ENCODE measurements around the gene MBD3L4.
"Not testable (repeated sequence)": the region's sequence is repeated elsewhere in the genome, so short reads cannot be mapped to it uniquely, and the experiment has no call there.

The MBD3L4 gene

DNA sequence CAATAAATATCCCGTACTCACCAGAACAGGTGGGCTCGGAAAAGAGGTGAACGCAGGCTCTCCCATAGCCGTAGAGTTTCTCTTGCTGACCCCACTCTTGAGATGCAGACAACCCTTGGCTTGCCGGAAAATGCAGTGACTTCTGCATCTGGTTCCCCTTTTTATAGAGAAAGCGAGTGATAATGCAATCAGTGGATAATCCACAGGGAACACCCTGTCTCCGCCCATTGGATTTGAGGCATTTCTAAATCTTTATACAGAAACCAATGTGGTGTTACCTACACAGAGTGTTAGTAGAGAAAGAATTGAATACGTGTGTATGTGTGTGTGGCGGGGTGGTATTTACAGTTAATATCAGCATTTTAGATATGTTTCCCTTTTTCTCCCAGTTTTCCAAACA is at the start of gene MBD3L4:
MBD3L4 (minus strand) TSS at position 101 of the 400 bp plus-strand sequence; CDS start at position 66, 35 bp downstream.
- FAIRE-seq; DNase-seq (ENCODE audit: insufficient read length, low spot score): not testable (repeated sequence)

DNA sequence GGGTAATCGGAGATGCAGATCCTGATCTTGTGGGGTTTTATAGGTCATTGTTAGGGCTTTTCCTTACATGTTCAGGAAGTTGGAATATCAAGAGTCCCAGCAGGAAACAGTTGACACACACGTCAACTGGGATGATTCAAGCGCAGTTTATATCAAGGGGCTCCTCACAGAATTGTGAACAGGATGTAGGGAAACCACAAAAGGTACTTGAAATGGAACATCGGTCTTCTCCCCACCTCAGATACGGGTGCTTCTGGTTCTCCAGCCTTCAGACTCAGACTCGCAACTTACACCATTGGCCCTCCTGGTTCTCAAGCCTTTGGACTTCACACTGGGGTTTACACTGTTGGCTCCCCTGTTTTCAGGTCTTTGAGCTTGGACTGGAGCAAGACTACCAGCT is 49.0 kb upstream of the MBD3L4 start:
- DNase-seq (ENCODE audit: insufficient read length, low spot score) (no peak), FAIRE-seq (no peak)
- TF ChIP-seq, protein P1, sequence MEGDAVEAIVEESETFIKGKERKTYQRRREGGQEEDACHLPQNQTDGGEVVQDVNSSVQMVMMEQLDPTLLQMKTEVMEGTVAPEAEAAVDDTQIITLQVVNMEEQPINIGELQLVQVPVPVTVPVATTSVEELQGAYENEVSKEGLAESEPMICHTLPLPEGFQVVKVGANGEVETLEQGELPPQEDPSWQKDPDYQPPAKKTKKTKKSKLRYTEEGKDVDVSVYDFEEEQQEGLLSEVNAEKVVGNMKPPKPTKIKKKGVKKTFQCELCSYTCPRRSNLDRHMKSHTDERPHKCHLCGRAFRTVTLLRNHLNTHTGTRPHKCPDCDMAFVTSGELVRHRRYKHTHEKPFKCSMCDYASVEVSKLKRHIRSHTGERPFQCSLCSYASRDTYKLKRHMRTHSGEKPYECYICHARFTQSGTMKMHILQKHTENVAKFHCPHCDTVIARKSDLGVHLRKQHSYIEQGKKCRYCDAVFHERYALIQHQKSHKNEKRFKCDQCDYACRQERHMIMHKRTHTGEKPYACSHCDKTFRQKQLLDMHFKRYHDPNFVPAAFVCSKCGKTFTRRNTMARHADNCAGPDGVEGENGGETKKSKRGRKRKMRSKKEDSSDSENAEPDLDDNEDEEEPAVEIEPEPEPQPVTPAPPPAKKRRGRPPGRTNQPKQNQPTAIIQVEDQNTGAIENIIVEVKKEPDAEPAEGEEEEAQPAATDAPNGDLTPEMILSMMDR (IDR thresholded peaks at IDR 0.05; ENCODE audit: insufficient read depth, missing control alignments), result no peak

DNA sequence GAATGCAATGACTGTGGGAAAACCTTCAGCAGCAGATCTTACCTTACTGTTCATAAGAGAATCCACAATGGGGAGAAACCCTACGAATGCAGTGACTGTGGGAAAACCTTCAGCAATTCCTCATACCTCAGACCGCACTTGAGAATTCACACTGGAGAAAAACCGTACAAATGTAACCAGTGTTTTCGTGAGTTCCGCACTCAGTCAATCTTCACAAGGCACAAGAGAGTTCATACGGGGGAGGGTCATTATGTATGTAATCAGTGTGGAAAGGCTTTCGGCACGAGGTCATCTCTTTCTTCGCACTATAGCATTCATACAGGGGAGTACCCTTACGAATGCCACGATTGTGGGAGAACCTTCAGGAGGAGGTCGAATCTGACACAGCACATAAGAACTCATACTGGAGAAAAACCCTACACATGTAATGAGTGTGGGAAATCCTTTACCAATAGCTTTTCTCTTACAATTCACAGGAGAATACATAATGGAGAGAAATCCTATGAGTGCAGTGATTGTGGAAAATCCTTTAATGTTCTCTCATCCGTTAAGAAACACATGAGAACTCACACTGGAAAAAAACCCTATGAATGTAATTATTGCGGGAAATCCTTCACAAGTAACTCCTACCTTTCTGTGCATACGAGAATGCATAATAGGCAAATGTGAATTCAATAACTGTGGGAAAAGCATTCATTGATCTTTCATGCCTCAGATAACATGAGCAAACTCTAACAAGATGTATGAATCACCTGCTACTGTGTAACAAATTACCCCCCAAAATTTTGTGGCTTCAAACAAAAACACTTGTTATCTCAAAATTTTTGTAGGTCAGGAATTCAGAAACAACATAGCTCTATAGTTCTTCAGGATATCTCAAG is 43.3 kb upstream of the MBD3L4 start:
- no peak for DNase-seq (ENCODE audit: insufficient read length, low spot score)
- no peak for FAIRE-seq

DNA sequence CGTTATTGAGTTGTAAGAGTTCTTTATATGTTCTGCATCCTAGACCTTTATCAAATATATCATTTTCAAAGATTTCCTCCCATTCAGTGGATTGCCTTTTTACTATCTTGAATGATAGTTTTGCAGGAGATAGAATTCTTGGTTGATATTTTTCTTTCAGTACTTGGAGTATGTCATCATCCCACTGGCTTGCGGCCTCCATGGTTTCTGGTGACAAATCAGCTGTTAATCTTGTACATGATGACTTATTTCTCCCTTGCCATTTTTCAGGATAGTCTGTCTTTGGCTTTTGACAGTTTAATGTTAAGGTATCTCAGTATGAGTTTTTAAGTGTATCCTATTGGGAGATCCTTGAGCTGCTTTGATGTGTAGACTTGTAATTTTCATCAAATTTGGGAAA is 38.0 kb upstream of the MBD3L4 start:
- FAIRE-seq (no peak), DNase-seq (ENCODE audit: insufficient read length, low spot score) (no peak)
- TF ChIP-seq, protein P1 (IDR thresholded peaks at IDR 0.05; ENCODE audit: insufficient read depth, missing control alignments), result no peak

More for the DNA sequence above, 43.3 kb upstream of the MBD3L4 start:
- TF ChIP-seq, protein P1 (IDR thresholded peaks at IDR 0.05; ENCODE audit: insufficient read depth, missing control alignments), result no peak

DNA sequence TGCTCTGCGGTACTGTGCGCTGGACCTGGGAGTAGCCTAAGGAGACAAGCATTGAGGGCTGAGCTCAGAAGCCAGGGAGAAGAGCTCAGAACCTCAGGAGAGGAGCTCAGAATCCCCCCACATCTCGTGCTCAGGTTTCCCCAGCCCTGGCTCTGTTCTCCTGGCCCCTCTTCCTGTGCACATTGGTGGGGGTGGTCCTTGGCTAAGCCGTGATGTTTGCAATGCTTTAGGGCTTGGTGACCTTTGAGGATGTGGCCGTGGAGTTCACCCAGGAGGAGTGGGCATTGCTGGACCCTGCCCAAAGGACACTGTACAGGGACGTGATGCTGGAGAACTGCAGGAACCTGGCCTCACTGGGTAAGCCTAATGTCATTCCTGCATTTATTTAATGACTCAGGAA is 36.2 kb upstream of the MBD3L4 start:
- DNase-seq (ENCODE audit: insufficient read length, low spot score), result no peak

DNA sequence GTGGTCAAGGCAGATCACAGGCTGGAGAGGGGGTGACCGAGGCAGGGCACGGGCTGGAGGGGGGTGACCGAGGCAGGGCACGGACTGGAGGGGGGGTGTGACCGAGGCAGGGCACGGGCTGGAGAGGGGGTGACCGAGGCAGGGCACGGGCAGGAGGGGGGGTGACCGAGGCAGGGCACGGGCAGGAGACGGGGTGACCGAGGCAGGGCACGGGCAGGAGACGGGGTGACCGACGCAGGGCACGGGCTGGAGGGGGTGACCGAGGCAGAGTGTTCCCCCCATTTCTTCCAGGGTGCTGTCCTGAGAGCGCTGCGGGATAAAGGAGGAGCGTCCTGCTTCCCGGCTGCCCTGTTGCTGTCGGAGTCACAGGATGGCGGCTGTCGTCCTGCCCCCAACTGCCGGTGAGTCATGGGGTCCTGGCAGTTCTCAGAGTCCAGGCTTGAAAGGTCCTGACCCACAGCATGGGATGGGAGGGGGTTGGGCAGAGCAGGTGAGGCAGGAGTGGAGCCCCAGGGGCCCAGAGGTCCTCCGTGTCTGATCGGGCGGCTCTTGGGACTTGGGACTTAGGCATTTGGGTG is 34.8 kb upstream of the MBD3L4 start:
- no peak for FAIRE-seq
- TF ChIP-seq, protein P1 (IDR thresholded peaks at IDR 0.05; ENCODE audit: insufficient read depth, missing control alignments), result no peak
- no peak for DNase-seq (ENCODE audit: insufficient read length, low spot score)

More for the DNA sequence above, 36.2 kb upstream of the MBD3L4 start:
- TF ChIP-seq, protein P1 (IDR thresholded peaks at IDR 0.05; ENCODE audit: insufficient read depth, missing control alignments), result no peak
- no peak for FAIRE-seq

DNA sequence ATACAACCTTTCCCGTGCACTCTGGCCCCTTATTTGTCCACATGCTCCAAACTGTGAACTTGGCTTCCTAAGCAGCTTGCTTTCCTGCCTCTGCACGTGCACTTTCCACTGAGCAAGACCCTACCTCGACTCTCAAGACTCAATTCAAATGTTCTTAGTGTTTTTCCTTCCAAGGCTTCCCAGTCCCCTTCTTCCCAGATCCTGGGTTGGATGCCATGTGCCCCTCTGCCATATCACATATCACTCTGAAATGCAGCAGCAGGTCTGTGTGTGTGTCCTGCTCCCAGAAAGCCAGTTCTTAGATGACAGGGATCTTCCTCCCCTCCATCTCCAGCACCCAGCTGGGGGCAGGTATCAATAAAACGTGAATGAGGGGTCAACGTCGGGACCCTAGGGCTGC is 32.6 kb upstream of the MBD3L4 start:
- no peak for FAIRE-seq
- TF ChIP-seq, protein P1 (IDR thresholded peaks at IDR 0.05; ENCODE audit: insufficient read depth, missing control alignments), result no peak
- DNase-seq (ENCODE audit: insufficient read length, low spot score), result no peak
